ENCODE measurements around the gene TNNT2.

Gene TNNT2

DNA sequence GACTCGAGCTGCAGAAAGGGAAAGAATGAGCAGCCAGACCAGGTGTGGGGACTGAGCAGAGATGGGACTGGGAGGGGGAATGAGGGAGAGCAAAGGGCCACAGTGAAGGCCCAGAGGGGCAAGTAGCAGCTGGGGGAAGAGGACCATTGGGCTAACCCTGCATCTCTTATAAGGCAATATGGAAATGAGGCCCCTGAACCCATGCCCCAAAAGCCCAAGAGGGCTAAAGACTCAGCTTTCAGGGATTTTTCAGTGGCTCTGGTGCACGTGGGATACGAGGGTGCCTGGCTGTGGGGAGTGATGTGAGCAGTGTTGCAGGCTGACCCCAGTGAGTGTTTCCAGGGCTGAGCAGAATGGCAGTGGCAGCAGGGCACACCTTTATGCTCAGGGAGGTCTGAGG, 44.5 kb upstream of the TNNT2 start:
- Histone ChIP-seq H3K9me3 (no peaks in the 10 kb centered on the region), H3K4me1 (no peaks in the 10 kb centered on the region; the same call in 1 of the 2 replicates), H3K36me3 (no peaks in the 10 kb centered on the region), H3K27me3 (no peaks in the 10 kb centered on the region), H3K4me3 (ENCODE audit: low read depth, low read length) (no peak overlapping the region)
- TF ChIP-seq, protein P1, sequence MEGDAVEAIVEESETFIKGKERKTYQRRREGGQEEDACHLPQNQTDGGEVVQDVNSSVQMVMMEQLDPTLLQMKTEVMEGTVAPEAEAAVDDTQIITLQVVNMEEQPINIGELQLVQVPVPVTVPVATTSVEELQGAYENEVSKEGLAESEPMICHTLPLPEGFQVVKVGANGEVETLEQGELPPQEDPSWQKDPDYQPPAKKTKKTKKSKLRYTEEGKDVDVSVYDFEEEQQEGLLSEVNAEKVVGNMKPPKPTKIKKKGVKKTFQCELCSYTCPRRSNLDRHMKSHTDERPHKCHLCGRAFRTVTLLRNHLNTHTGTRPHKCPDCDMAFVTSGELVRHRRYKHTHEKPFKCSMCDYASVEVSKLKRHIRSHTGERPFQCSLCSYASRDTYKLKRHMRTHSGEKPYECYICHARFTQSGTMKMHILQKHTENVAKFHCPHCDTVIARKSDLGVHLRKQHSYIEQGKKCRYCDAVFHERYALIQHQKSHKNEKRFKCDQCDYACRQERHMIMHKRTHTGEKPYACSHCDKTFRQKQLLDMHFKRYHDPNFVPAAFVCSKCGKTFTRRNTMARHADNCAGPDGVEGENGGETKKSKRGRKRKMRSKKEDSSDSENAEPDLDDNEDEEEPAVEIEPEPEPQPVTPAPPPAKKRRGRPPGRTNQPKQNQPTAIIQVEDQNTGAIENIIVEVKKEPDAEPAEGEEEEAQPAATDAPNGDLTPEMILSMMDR (IDR thresholded peaks at IDR 0.05; ENCODE audit: low read depth, low read length), result no peak
- DNase-seq, result no peak

DNA sequence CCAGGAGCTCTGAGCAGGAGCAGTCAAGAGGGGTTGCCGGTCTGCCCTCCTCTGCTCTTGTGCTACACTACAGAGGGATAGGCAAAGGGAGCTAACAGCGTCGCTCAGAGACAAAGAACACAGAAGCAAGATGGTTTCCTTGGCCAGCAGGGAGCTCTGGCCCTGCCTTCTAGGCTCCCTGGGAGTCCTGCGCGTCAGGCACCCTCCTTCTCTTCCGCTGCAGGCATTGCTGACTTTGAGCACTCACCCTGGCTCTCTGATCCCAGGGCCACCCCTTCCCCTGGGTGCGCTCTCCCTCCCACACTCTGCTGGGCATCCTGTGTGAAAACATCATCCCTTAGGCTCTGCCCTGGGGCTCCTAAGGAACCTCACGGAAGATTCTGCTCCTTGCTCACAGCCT, 43.6 kb upstream of the TNNT2 start:
- TF ChIP-seq, protein P1 (IDR thresholded peaks at IDR 0.05; ENCODE audit: low read depth, low read length), result no peak
- H3K36me3 ChIP-seq, result no peaks in the 10 kb centered on the region
- DNase-seq, result no peak

DNA sequence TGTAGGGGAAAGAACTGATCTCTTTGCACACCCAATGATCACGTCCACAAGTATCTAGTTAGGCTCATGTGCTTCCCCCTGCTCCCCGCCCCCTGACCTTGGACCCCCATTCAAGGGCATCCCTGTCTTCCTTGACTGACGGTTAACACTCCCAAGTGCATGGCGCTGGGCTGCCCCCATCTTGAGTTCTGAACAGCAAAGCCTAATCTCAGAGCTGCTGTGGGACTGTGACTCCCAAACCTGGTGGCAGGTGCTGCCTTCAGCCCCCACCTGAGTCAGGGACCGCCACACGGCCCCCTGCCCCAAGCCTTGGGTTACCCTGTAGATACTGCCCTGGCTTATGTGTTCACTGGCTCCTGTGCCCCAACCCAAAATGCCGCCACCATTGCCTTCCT, 43.1 kb upstream of the TNNT2 start:
- Histone ChIP-seq H3K36me3 (no peaks in the 10 kb centered on the region), H3K27me3 (no peaks in the 10 kb centered on the region), H3K4me3 (ENCODE audit: low read depth, low read length) (no peak overlapping the region), H3K4me1 (no peaks in the 10 kb centered on the region; the same call in 1 of the 2 replicates), H3K9me3 (no peaks in the 10 kb centered on the region)
- TF ChIP-seq, protein P1 (IDR thresholded peaks at IDR 0.05; ENCODE audit: low read depth, low read length), result no peak
- DNase-seq, result no peak

More for the DNA sequence above, 43.6 kb upstream of the TNNT2 start:
- H3K4me3 ChIP-seq (ENCODE audit: low read depth, low read length), result no peak overlapping the region
- no peaks in the 10 kb centered on the region for H3K9me3 ChIP-seq
- no peaks in the 10 kb centered on the region; the same call in 1 of the 2 replicates for H3K4me1 ChIP-seq
- H3K27me3 ChIP-seq, result no peaks in the 10 kb centered on the region

DNA sequence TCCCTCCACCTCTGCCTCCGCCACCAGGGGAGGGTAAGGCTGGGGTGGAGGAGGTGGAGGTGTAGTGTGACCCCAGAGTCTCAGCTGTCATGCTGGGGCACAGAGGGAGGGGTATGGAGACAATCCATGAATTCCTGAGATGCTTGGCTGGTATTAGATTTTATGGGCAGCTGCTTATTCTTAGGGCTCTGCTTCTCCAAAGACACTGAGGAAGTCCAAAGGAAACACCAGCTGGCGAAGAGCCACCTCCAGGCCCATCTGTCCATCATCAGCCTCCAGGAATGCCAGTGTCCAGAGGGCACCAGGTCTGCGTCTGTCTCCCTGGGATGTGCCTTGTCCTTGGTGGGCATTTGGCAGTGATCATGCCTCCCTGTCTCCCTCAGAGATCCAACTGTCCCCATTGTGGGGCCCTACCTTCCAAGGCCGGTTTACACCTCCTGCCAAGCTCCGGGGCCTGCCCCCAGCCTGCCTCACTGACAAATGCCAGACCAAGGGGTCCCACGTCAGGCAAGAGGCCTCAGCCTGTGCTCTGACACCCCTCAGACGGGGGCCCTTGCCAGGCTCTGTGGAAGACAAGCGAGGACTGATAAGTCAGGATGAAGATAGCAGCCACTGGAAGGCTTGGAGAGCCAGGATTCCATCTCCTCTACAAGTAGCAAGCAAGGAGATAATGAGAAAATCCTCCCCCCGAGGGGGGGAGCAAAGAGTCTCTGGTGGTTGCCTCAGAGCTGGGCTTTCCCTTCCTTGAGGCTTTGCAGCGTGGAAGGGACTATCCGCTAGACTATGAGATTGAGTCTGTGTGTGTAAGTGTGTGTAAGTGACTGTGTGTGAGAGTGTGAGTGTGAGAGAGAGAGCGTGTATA, 42.5 kb upstream of the TNNT2 start:
- Histone ChIP-seq H3K4me1 (no peaks in the 10 kb centered on the region; the same call in 1 of the 2 replicates), H3K4me3 (ENCODE audit: low read depth, low read length) (no peak overlapping the region), H3K9me3 (no peaks in the 10 kb centered on the region), H3K27me3 (no peaks in the 10 kb centered on the region), H3K36me3 (no peaks in the 10 kb centered on the region)
- TF ChIP-seq, protein P1 (IDR thresholded peaks at IDR 0.05; ENCODE audit: low read depth, low read length), result no peak
- DNase-seq, result no peak

DNA sequence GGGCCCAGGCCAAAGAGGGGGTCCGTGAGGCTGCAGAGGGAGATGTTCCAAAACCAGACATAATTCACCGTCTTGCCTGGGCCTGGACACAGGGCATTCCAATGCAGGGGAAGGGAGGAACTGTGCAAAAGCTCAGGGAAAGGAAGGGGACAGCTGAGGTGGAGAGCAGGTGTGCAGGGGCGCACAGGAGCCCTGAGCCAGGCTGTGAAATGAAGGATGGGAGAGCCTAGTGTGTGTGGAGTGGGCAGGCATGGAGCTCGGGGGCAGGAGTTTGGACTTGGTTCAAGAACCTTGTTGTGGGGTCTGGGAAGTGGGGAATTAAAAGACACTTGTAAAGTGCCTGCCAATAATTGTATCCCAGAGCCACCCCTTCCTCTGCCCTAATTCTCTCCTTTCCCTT, 41.8 kb upstream of the TNNT2 start:
- Histone ChIP-seq H3K9me3 (no peaks in the 10 kb centered on the region), H3K27me3 (no peaks in the 10 kb centered on the region), H3K4me1 (no peaks in the 10 kb centered on the region; the same call in 1 of the 2 replicates), H3K4me3 (ENCODE audit: low read depth, low read length) (no peak overlapping the region), H3K36me3 (no peaks in the 10 kb centered on the region)
- DNase-seq, result no peak
- TF ChIP-seq, protein P1 (IDR thresholded peaks at IDR 0.05; ENCODE audit: low read depth, low read length), result no peak

DNA sequence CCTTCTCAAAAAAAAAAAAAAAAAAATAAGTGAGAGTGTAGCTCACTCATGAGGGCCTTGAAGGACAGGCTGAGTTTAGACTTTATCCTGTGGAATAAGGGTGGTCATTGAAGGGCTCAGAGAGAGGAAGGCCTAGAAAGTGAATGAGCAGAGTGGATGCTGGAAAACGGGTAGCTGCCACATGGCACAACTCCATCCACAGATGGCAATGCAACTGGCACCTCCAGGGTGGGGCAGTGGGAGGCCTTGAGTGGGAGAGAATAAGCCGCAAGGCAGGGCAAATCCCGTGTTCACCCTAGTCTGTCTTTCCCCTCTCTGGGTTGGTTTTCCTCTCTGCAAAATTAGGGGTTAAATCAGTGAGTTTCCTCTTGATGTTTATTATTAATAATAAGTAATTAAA, 41.0 kb upstream of the TNNT2 start:
- no peaks in the 10 kb centered on the region for H3K9me3 ChIP-seq
- TF ChIP-seq, protein P1 (IDR thresholded peaks at IDR 0.05; ENCODE audit: low read depth, low read length), result no peak
- no peaks in the 10 kb centered on the region for H3K27me3 ChIP-seq
- no peaks in the 10 kb centered on the region; the same call in 1 of the 2 replicates for H3K4me1 ChIP-seq
- DNase-seq, result no peak
- H3K4me3 ChIP-seq (ENCODE audit: low read depth, low read length), result no peak overlapping the region
- H3K36me3 ChIP-seq, result no peaks in the 10 kb centered on the region

Data from BE2C (cell line).